Ovary (tissue), 3 donors: ENCODE data around the gene LOXL1.

ENCODE experiments used
- EP300 ChIP-seq: sonication (generic); formaldehyde crosslinking; IDR thresholded peaks from one replicate; pipeline ENCODE4 v1.6.1; 2017; ENCODE audit warnings: antibody characterized with exemption
- POLR2A ChIP-seq: fragments of 450-650 bp; IDR thresholded peaks from one replicate; pipeline ENCODE4 v1.6.1; 2017; ENCODE audit warnings: antibody characterized with exemption, mild to moderate bottlenecking, moderate library complexity
- TF ChIP-seq, protein P1 (sequence below), 3 donors: fragments of 450-650 bp in 2 of 3; fragments of 200-600 bp in 1 of 3; IDR thresholded peaks; one replicate each; pipeline versions ENCODE4 v1.5.1 to v1.8.0; 2016 to 2022; ENCODE audit warnings: antibody characterized with exemption in 3 of 3, mild to moderate bottlenecking in 1 of 3
- donor health status: DM: no; HTN: no; CAD: no.

DNA sequence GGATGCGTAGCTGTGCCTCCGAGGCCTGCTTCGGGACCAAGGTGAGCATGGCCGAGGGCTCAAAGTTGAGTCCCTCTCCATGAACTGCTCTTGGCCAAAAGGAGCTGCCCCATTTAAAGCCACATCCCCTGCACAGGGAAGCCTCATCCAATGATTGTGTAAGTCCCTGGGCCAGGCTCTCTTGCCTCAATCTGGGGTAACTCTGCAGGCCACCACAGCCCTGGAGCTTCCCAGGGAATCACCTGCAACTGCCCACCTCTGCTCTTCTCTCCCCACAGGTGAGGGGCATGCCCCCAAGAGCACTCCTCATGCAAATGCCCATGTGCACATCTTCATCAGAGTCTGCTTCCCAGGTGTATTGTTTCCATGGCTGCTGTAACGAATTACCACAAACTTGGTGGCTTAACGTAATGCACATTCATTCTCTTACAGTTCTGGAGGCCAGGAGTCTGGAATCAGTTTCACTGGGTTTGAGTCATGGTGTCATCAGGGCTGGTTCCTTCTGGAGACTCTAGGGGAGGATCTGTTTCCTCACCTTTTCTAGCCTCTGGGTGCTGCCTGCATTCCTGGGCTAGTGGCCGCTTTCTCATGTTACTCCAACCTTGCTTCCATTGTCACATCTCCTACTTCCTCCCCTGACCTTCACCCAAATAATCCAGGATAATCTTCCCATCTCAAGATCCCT, 25.0 kb upstream of the LOXL1 start:
- TF ChIP-seq, protein P1, sequence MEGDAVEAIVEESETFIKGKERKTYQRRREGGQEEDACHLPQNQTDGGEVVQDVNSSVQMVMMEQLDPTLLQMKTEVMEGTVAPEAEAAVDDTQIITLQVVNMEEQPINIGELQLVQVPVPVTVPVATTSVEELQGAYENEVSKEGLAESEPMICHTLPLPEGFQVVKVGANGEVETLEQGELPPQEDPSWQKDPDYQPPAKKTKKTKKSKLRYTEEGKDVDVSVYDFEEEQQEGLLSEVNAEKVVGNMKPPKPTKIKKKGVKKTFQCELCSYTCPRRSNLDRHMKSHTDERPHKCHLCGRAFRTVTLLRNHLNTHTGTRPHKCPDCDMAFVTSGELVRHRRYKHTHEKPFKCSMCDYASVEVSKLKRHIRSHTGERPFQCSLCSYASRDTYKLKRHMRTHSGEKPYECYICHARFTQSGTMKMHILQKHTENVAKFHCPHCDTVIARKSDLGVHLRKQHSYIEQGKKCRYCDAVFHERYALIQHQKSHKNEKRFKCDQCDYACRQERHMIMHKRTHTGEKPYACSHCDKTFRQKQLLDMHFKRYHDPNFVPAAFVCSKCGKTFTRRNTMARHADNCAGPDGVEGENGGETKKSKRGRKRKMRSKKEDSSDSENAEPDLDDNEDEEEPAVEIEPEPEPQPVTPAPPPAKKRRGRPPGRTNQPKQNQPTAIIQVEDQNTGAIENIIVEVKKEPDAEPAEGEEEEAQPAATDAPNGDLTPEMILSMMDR (IDR thresholded peaks at IDR 0.05): no peak
- TF ChIP-seq POLR2A (no peak), EP300 (no peak)
